ENCODE measurements around the gene PARM1.

The PARM1 gene

DNA sequence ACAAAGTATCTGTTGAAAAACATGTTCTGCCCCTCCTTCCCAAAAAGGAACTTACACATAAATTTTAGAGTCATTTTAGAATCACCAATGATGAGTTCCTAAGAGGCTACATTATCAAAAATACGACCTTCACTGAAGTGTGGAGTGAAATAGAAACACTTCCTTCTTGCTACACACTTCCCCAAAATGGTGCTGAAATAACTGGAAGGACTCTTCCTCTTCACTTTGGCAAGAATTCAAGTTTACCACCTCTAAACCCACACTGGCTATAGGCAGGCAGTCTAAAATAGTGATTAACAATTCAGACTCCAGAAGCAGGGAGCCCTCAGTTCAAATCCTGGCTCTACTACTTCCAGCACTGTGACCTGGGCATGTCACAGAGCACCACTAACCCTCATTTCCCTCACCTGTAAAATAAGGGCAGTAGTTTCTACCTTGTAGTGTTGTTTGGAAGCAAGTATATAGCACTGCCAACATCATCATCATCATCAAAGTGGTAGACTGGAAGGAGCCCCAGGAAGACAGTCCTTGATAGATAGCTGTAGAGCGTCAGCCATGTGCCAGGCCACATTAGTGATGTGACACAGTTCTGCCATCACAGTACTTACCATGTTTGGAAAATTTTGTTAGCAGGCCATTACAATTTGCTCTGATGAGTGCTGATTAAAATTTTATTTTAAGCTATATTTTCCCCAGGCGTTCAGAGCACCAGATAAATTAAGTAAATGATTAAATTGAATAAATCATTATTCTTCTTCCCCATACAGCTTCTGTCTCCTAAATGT is 103.3 kb downstream of the PARM1 start:
- no peak for DNase-seq

DNA sequence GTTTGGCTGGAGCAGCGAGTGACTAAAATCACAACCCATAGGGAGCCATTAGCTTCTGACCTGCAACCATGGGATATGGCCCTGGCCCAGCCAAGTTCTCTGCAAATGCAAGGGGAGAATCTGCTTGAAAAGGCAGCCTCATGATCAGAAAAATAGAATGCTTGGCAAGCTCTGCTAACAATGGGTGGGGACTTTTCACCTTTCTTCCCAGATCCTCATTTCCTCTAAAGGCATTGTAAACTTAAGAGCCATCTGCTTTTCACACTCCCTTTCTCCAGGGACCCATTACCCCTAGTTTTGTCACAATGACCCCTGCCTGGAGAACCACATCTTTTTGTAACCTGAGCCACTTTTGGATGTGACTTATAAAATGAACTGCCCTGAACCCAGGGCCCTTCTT is 104.3 kb downstream of the PARM1 start:
- DNase-seq = no peak

DNA sequence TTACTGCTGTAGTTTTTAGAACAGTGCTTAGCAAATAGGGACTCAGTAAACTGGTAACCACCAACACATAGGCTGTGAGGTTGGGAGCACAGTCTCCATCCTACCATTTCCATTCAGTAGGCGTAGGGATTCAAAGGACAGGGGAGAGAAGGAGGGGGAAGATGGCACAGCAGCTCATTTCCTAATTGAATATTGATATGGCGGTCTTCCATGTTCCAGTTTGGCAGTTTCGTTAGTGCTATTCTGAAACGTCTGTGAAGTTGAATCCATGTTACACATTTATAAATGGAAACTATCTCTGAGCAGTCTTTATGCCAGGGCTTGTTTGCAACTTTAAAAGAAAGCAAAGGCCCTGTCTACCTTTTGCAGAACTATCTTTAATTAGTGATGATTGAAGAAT is 105.5 kb downstream of the PARM1 start:
- no peak for DNase-seq

DNA sequence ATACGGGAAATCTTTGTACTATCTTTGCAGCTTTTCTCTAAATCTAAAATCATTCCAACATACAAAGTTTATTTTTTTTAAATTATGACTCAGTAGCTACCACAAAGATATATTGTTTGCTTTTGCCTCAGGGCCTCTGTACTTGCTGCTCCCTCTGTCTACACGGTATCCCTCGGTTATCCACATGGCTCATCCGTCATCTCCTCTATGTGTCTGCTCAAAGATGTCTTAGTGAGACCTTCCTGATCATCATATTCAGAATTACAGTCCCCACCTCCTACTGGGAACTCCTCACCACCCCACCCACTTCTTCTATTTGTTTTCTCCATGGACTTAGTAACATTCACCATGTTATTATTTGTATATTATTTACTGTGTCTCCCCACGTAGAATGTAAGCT is 107.8 kb downstream of the PARM1 start:
- no peak for DNase-seq

DNA sequence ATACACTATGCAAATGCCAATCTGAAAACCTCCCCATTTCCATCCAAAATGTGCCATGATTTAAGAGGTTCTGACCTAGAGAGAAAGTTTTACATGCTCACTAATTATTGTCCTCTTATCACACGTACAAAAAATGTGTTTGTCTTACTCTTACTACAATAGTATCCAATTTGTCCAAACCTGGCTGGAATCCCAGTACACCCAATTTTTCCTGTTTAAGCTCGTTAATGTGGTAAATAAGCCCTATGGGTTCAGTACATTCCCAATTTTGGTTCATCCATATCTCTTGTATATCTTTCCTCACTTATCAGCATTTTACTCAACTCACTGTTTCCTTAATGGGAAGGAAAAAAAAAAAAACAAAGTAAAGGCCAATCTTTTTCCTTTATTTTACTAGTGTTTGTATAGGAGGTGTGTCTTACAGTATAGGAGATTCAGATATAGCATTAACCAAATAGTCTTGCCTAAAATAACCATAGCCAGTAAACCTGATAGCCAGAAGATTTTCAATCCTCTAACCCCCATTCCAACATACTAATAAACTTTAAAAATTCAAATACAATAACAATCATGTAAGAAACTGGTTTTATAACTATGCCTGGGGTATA is 109.8 kb downstream of the PARM1 start:
- no peak for DNase-seq

DNA sequence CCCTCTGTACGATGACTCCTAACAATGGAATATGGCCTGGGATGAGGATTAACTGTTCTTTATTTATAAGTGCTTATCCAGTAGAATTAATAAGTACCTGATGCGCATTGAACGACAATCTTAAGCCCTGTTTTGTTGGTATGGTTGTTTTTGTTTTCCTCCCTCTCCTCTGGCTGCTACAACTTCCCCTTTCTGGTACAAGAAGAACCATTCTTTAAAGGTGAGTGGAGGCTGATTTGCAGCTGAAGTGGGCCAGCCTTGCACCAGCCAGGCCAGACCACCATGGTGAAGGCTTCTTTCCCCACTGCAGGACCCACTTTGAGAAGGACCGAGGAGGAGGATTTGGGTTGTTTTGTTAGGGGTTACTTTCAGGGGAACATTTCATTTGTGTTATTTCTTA is 113.3 kb downstream of the PARM1 start:
- DNase-seq = no peak

DNA sequence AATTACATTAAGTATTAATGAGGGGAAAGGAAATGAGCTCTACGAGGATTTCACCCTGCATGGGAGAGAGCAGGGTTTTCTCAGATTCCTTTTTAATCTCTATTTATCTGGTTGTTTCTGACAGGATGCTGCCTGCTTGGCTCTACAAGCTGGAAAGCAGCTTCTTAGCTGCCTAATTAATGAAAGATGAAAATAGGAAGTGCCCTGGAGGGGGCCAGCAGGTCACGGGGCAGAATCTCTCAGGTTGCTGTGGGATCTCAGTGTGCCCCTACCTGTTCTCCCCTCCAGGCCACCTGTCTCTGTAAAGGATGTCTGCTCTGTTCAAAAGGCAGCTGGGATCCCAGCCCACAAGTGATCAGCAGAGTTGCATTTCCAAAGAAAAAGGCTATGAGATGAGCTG is 113.7 kb downstream of the PARM1 start:
- no peak for DNase-seq

DNA sequence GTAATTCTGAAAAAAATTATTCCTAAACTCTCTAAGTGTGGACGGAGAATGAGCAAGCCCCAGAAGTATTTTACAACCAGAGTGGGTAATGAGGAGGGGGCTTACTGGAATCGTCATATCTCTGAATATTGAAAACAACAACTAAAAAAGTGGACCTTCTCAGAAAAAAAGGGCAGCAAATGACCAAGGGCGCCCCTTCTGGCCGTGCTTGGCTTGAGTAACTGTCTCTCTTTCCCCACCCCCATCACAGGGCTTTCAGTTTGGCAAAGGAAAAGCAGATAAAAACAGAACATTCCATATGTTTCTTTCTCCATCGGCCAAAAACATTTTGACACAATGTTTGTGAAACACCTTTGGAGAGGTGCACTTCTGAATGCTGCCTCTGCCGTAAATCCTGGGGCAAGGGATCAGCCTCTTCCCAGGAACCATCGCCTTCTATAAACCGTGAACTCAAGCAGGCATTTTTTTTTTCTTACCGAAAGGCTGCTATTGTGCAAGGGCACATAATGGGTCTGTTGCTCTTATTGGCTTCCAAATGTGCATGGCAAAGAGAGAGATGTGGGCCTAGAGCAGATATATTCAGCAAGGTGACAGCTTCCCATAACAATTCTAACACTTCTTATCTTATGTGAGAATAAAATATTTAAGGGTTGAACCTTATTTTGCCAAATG is 115.4 kb downstream of the PARM1 start:
- DNase-seq = no peak

DNA sequence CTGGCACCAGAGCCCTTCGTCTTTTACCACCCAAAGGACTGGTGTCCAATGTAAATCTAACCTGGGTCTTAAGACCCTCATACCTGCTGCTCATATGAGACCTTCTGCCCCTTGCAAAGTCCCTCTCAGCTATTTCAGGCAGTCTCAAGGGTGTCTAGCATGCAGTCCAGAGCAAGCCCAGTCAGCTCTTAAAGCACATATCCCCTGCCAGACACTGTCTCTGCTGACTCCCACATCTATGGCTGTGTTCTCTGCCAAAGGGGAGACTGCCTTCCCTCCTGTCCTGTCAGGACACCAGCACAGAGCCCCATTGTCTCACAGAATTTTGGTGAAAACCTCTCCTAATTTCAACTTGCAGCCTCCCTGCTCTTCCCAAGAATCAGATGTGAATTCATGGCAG is 118.5 kb downstream of the PARM1 start:
- no peak for DNase-seq

DNA sequence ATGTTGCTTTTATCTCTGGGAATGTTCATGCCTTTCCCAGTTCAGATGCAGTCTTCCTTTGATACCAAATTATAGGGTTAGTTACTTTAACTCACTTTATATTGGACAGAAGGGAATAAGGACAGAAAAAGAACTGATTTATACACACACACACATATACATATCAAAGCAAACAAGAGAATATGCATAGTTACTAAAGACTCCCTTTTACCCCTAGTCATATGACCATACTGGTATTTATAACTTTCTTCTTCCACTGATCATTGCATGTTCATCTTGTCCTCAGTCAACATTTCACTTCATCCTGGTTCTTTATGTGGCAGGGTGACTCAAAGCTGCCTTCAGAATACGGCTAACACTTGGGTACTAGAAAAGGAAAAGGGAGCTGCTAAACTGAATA is 120.4 kb downstream of the PARM1 start:
- DNase-seq = no peak

DNA sequence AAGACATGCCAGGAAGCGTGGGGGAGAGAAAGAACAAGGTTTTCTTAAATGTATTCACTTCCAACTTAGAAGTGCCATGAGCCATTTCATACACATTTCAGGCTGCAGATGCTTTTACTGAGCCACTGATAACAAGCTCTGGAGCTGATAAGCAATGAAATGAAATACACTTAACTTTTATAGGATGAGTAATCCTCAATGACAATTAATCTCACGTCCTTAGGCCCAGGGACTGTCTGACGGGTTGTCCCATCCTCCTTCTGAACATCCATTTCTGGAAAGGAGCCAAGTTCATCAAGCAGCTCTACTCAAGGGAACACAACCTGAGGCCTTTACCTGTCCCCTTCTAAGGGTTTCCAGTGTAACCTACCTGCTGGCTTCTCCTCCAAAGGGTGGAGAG is 121.2 kb downstream of the PARM1 start:
- DNase-seq = no peak

DNA sequence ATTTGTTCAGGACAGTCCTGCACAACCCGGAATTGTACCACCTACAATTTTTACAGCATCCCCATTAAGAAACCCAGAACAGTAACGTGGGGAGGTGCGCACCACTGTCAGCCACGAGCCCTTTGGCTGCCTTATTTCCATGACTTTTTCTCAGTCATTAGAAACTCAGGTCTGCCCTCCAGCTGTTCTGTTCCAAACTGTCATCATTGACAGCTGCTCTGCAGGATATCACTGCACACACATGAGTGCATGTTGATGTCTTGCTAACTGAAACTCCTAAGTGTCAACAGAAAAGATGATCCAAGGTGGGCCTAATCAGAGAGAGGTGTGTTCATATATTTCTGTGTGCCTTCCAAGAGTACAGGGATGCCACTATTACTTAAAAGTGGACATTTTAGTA is 123.4 kb downstream of the PARM1 start:
- no peak for DNase-seq

DNA sequence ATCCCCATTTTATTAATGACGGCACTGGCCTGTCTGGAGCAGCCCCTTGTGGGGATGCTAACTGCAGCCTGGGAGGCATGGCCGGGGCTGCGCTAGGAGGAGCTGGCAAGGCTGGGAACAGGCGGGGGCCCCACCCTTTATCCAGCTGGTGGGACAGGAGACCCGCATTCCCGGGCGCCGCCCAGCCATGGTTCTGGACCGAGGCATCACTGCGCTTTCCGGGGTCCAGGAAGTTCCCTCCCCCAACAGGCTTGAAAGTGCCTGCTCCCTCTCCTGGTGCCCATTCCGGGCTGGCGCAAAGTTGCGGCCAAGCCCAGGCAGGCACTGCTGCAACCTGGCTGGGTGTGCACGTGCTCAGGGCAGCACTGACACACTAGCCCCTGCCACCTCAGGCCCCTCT is 124.5 kb downstream of the PARM1 start:
- DNase-seq = no peak

DNA sequence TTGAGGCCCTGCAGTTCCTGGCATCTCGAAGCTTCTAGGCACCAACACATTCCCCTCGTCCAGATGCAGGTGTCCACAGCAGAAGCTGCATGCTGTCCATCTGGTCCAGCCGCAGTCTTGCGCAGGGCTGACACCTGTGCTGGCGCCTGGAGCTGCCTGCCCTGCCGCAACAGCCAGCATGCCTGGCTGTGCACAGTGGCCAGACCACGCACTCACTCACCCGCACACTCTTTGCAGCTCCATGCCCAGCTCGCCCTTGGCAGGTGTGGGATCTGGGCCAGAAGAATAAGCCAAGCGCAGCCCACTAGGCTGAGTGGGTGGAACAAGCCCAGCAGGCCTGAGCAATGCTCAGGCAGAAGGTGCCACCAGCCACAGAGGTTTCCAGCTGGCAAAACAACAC is 125.6 kb downstream of the PARM1 start:
- DNase-seq = no peak

DNA sequence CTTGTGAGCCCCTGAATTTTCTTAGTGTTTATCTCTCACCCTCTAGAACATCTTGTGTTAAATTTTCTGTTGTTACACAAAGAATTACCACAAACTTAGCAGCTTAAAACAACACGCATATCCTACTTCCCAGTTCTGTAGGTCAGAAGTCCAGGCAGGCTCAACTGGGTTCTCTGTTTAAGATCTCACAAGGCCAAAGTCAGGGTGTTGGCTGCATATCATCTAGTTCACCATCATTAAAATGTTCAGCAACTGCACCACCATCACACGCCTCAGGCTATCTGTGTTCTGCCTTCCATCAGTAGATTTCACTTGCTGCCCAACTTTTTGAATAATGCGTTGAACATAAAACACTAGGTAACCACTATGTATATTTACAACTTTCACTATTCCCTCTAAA is 130.5 kb downstream of the PARM1 start:
- no peak for DNase-seq

DNA sequence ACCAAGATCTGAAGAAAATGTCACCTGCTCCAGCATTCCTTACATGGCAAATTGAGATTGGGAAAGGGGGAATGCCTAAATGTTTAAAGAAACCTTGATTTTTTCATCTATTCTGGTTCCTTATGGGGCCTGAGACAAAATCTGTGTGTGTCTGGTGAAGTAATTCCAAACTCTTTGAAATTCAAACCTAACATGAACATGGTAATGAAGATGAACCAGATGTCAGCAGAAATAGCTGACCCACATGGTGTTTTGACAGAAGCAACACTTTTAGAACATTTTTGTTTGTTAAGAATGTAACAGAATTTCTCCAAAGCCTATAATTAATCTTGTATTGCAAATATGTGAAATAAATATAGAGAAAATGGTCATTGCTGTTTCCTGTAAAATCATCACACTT is 133.0 kb downstream of the PARM1 start:
- DNase-seq = no peak

DNA sequence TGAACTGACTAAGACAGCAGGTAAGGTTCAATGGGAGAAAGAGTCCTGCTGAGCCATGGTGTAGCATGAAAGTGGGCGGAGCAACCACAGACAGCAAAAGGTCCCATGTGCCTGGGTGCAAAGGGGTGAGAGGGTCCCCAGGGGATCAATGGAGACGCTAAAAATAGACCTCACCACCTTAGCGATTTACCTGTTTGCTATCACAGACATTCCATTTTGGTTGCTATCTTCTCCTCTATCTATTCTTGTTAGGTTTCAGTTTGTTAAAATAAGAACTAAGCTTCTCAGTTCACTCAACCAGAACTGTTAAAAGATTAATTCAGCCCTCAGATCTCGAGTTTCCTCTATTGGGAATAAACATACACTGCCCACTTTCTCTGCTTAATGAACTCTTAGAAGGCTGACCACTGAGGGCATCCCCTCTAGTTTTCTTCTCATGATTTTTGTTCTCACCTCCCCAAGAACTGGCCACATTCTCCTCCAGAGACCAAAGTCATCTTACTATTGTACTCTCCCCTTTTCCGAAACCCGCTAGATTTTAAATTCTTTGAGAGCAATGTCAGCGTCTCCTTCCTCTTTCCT is 136.7 kb downstream of the PARM1 start:
- DNase-seq = no peak

DNA sequence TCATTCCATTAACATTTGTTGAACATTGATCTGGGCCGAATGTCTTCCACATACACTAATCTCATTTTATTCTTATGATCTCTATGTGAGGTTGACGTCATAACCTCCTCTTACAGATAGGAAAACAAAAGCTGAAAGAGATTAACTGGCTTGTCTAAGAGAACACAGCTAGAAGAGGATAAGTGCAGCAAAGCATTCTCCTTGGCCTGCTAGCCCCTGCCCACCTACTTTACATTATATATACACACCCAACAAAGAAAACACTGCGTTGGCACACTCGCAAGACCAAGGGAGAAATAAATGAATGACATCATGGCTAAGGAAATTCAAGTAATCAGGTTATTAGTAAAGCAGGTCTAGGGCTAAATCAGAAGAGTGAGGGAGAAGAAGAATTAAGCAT is 138.4 kb downstream of the PARM1 start:
- DNase-seq = no peak

DNA sequence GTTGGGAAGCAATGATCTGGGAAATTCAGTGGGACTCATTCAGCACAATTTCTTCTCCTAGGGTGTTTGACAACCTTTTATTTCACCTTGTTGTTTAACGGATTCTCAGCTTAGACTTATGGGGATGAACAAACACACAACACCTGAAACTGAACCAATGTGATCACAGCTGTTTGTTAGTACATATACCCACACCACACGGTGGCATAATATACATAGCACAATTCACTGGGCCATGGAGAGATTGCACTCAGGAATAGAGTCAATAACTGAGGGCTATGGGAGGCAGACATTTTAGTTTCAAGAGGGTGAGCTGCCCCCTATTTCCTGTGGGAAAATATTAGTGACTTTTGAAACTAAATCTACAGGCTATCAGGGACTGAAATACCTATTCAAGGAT is 148.0 kb downstream of the PARM1 start:
- no peak for DNase-seq

DNA sequence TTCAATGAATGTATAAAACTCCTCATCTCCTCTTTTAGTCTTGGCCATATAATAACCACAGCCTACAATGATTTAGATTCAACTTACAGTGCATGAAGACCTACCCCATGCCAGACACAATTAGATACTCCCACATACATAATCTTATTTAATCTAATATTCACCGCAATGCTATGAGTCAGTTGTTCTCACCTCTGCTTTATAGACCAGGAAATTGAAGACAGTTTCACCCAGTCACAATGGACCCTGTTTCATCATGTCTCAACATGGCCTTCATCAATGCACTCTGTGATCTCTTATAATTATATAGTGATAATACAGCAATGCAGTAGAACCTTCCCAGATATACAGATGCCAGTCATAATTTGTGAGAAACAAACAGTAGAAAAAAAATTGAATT is 148.6 kb downstream of the PARM1 start:
- no peak for DNase-seq

DNA sequence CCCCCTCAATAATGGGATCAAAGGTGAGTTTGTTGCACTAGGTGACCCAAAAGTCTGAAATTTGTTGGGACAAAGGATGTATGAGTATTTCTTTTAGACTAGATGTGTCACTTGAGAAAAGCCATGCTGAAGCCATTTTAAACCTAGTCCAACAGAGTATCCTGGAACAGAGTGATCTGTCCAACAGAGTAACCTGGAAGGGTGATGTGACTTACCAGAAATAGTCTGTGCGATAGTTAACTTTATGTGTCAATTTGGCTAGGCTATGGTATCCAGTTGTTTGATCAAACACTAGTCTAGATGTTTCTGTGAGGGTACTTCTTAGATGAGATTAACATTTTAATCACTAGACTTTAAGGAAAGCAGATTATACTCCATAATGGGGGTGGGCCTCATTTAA is 154.5 kb downstream of the PARM1 start:
- no peak for DNase-seq

DNA sequence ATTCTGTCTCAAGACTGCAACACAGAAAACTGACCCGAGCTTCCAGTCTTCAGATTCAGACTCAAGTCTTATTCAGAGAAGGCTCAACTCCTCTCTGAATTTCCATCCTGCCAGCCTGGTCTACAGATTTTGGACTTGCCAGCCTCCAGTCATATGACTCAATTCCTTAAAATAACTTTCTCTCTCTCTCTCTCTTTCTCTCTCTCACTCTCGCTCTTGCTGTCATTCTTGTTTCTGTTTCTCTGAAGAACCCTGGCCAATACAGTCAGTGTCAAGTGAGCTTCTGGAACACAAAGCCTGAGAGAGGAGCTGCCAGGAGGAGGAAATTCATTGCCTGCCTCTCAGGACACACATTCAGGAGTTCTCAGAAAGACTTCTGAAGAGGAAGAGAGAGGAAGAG is 154.9 kb downstream of the PARM1 start:
- DNase-seq = no peak

DNA sequence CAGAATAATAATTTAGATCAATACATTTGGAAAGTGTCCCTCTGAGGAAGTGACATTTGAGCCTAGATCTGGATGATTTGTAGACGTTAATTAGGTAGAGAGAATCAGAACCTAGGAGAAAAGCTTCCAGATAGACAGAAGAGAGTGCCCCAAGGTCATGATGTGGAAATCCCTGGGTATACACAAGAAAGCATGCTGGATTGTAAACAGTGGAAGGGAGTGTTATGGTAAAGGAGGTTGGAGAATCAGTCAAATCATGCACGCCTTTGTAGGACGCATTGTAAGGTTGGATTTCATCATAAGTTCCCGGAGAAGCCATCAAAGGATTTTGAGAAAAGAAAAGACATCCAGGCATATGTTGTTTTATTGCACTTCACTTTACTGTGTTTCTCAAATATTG is 156.3 kb downstream of the PARM1 start:
- DNase-seq = no peak

DNA sequence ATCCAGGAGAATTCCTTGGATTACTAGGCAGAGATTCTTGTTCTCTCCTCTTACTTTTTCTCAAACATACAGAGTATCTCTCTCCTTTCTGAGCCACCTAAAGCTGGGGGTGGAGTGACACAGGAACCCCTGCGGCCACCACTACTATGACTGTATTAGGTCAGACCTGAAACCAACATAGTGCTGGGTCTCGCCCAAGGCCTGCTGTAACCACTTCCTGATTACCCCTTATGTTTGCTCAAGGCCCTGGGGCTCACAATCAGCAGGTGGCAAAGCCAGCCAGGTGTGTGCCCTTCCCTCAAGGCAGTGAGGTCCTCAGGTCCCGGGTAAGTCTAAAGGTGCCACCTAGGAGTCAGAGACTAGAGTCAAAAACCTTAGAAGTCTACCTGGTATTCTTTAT is 166.4 kb downstream of the PARM1 start:
- DNase-seq = no peak
